Inflammatory macrophage (primary cell): Measurements from ENCODE around the gene PRKG1.
A peak's percentile ranks its signal among the peaks of the same experiment; 100 is the strongest.
"Not testable (repeated sequence)": the region's sequence is repeated elsewhere in the genome, so short reads cannot be mapped to it uniquely, and the experiment has no call there.

Experiments
- DNase-seq, 2 donors: peaks; one replicate each; pipeline ENCODE4 v3.0.0-alpha.2; 2020 to 2022

Gene PRKG1

DNA sequence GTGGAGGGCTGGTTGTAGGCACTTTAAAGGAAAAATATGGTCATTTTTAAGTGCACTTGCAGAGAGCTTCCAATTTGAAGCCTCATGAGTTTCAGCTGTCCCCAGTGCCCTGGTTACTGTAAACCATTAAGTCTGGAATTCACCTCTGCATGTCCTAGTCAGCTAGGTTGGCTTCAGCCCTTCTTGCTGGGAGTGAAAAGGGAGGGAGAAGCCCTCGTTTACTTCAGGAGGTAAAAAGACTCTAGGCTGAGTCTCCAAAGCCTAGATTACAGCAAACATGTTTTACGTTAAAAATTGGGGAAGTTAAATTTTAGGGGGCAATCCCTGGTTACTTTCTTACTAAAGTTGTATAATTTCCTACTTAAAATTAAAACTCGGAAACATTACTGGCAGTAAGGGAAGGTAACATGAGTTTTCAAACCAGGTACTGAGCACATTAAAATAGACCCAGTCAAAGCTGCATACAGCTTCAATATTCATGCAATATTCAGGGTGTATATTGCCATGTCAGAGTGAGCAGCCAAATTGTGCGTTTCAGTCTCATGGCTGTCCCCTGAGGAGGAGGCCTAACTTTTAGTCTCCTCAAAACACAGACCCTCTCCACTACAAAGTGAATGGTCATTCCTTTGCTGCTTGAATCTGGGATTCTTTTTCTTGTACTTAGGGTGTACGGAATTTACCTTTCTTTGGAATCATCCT lies 156.7 kb downstream of the PRKG1 start:
- DNase-seq = no peak

DNA sequence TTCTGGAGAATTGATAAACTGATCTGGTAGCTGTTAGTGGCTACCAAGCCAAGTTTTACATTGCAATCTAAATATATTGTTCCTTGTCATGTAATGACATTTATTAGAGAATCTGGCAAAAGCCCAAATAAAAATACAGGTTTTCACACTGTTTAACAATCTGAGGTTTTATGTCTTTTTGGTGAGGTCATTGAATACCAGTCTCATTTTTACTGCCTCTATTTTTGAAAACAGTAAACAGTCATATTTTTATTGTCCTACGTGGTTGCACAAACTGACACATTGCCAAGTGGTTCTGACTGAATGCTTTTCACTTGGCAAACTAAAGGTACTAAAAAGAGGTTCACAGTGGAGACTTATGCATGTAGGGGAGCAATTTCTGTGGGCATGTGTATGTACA lies 157.5 kb downstream of the PRKG1 start:
- DNase-seq = no peak

DNA sequence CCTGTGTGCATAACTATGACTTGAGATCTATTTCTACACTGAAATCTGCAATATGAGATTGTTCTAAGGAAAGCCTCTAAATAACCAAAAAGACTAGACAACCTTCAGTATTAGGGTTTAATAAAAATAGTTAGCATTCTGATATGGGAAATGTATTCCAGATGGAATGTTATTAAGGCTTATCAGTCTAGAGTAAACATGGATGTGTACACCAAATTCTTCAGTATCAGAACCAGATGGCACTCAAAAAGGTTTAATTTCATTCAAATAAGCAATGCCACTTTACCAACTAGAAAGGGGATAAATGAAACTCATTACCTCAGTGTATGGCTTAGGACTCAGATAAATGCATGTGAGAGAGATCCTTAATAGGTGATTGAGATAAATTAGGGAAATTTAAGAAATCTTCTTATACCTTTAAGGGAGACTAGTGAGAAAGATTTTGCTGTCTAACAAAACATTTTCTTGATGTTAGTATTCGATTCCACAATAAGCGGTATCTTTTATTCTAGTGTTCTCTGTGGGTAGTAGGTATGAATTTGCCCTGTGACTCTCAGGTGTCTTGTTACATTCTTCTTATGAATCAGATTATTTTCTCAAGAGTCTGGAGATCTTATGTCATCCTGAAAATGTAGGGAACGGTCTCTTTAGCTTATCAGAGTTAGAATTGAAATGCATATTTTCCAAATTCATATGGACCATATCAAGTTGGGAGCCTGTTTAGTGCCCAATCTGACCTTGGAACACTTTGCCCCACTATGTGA lies 159.2 kb downstream of the PRKG1 start:
- no peak for DNase-seq

DNA sequence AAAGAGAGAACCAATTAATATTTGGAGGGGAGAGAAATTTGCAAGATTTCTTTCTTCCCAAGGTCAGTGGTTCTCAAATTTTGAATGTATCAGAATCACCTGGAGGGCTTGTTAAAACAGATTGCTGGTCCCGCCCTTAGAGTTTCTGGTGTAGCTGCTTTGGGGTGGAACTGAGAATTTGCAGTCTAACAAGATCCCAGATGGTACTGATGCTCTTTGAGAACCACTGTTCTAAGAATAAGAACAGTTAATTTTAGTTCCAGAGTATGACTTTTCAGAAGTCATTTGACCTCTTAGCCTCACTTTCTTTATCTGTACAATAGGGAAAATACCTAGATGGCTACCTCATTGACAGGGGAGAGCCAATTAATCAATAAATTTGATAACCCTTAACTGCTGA lies 161.6 kb downstream of the PRKG1 start:
- no peak for DNase-seq

DNA sequence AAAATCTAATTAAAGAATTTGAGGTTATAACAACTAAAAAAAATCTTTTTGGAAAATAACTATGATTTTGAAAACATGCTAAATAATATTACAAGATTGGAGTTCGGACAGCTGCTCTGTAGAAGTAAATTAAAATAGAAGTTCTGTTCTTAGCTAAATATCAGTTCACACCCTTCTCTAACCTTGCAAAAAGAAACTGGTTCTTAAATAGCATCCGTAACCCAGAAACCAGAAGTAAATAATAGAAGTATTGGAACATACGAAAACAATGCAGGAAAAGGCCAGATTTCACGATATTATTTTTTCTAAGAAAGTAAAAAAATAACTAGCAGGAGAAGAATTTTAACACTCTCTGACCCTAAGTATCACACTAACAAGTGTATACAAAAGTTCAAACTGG lies 164.7 kb downstream of the PRKG1 start:
- DNase-seq = no peak

DNA sequence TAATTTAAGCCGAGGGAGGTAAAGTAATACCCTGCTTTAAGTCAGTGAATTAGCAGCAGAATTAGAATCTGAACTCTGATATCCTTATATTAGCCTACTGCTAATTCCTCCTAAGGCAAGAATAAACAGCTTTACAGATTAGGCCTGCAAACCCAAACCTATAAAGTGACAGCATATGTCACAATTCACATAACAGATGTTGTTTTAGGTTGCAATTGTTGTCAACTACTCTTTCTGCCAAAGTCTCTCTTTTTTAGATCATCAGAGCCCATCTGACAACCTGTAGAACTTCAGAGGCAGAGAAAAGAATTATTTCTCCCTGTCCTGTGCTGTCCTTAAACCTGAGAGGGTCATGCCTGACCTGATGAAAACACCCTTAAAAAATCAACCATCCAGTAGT lies 167.2 kb downstream of the PRKG1 start:
- DNase-seq = no peak

DNA sequence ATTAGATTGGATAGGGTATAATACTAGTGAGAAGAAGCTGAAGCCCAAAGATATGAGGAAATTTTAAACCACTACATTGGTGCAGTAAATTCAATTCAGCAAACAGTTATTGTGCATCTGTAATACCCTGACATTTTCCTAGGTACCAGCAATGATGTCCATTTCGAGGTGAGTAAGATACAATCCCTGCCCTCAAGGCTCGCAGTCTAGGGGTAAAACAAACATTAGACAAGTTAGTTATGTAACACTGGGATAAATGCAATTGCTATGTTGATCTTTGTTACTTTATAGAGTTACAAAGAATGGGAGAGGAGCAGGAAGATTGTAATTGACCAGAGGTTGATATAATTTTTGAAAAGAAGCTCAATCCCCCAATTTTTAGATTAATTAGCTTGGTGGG lies 168.1 kb downstream of the PRKG1 start:
- DNase-seq = no peak

DNA sequence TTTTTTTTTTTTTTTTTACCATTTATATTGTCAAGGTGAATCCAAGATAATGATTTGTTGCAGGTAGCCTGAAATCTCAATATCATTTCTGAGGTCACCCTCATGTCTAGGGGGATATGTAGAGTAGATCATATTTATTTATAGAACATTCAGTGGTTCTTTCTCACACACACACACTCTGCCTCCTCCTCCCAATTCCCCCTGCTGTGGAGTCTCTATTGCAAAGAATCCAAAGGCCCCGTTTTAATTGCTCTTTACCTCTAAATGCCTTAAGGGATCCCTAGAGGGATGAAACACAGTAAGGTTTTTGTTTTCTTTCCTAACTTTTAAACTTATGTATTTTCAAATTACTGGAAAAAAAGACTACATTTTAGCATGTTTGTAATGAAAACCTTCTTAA lies 170.0 kb downstream of the PRKG1 start:
- no peak for DNase-seq

DNA sequence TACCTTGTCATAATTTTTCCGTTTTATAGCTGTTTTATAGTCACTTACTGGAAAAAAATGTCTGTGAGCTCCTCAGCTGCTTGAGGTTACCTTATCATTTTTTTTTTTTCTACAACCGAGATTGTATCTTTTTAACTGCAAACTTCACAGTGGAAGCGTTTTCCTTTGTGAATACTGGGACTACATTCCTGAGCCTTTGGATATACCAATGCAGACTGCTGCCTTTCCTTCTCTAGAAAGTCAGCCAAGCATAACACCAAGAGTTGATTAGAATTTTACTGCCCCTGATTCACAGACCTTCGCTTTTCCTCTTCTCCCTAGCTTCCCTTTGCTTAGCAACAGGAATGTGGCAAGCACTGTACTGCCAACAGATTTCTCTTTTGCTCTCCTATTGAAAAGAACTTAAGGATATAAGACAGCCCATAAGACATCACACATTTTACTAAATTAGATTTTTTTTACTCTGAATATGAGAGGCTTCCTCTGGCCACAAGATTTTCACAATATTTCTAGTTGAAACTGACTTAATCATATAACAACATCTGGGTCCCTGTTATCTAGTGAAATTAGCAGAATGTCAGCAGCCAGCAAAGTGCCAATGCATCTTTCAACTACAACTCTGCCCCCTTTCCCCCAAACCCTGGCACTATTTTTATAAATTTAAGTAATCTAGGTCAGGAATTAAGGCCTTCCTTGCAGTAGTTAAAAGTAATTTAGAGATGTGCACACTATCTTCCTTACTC lies 170.6 kb downstream of the PRKG1 start:
- DNase-seq = no peak

DNA sequence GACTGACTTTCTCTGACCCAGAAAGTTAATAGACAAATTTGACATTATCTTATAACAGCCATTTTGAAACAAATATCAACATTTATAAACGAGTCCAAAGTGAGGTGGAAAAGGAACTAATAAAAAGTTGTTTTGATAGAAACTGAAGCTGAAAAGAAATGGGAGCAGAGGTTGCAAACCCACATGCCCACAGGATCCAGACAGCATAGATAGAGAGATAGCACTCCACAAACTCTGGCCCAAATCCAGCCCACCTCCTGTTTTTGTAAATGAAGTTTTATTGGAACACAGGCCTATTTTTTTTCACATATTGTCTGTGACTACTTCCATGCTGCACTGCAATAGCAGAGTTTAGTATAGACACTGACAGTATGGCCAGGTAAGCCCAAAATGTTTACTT lies 171.9 kb downstream of the PRKG1 start:
- no peak for DNase-seq

DNA sequence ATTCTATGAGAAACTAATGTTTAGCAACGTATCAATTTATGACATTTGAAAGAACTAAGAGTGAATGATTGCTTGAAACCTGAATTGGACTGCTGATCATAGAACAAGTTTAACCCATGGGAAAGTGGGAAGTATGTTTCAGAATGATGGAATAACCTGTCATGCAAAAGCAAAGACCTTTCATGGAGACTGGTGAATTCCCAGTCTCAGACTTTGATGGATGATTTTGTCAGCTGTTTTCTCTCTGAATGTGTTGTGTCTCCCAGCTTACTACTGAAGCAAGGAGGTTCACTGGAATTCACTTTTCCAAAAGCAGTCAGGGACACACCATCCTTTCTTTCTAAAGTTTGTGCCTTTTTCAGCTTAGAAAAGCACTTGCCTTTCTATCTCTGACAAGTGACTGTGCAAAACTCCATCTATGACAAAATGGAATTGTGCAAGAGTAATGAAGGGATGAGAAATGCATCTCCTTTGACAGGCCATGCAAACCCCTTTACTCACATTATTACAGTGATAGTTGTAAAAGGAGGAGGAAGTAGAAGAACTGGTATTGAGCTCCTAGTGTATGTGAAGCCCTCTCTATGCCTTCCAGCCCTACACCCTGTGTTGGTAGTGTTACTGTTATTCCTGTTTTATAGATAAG lies 176.1 kb downstream of the PRKG1 start:
- DNase-seq = no peak

DNA sequence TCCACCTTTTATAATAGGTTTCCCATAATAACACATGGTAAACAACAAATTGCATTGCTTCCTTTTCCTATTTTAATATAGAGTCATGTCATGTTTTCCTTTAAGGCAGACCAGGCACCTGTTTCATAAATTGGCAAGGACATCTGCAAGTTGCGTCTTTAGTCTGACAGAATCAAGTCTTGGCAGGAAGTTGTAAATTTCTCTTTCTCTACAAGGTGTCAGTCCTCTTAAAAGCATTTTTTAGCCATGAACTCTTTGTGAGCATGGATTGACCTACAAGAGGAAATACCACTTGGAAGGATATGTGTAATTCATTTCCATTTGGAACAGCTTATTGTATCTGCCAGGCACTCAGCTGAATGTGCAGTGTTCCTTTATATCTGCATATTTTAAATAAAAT lies 176.8 kb downstream of the PRKG1 start:
- no peak for DNase-seq

DNA sequence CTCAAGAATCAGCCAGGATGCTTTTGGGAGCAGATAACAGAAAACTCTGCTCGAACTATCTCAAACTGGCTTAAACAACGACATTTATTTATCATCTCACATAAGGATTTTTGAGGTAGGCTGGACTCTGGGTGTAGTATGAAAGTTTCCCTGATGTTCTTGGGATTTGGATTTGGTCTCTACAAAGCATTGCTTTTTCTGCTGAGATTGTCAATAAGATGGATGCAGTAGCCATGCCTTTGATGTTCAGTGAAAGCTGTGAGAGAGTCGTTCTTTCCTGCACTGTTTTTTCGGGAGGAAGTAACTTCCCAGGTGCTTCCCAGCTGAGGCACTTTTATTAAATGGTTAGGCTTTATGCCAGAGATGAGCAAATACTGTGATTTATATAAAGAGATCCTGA lies 181.1 kb downstream of the PRKG1 start:
- DNase-seq = no peak

DNA sequence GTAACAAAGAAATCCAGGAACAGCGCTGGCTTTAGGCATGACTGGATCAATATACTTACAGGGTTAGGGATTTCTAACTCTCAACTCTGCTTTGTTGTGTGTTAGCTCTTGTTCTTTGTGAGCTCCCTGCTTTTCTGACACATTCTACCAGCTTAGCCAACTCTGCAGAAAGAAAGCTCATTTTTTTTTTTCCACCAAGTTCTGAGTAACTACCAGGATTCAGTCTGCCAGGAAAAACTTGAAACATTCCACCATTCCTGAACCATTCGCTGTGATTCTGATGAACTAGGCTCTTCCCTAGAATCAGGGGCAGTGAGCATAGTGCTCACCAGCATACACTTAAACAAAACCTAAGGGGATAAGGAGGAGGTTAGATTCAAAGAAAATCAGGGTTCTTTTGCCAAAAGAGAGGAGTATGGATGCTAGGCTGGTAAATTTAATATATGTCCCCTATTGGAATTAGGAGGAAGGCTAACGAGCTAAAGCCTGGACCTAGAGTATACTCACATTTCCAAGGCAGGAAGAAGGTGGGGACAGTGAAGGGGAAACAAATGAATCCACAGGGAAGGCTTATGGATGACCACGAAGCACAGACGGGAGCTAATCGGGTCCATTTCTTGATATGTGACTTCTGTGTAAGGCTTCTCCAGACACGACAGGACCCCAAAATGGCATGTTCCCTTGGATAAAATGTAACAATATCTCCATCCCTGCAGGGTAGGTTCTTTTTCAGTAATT lies 183.4 kb downstream of the PRKG1 start:
- no peak for DNase-seq

DNA sequence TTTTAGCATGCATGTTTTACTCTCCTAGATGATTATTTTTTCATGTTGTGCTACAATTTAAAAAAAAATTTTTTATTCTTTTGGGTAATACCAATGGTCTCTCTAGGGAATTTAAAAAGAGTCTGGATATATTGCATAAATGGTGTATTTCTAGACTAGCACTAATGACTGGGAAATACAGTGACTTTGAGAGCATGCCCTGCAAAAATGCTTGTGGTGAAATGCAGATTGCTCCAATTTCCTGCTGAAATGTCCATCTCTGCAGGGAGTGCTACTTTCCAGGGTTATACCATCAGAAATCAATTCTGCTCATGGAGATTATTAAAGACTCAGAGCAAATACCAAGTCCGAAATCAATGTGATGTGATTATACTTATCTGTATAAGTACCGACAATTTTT lies 186.1 kb downstream of the PRKG1 start:
- no peak for DNase-seq

DNA sequence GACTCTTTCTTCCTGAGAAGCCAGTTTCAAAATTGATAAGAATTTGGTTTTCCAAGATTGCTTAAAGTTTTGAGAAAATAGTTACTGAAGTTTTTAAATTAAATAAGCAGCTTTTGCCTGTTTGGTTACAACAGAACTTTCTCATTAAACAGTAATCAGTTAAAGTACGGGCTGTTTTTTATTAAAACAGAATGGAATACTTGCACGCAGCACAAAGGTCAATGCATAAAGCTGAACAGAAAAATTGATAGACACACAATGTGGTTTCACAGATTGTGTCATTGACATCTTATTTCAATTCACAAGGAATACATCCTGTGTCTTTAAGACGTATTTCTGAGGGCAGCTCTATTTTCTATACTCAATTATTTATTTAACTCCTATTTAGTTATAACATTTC lies 192.2 kb downstream of the PRKG1 start:
- no peak for DNase-seq

DNA sequence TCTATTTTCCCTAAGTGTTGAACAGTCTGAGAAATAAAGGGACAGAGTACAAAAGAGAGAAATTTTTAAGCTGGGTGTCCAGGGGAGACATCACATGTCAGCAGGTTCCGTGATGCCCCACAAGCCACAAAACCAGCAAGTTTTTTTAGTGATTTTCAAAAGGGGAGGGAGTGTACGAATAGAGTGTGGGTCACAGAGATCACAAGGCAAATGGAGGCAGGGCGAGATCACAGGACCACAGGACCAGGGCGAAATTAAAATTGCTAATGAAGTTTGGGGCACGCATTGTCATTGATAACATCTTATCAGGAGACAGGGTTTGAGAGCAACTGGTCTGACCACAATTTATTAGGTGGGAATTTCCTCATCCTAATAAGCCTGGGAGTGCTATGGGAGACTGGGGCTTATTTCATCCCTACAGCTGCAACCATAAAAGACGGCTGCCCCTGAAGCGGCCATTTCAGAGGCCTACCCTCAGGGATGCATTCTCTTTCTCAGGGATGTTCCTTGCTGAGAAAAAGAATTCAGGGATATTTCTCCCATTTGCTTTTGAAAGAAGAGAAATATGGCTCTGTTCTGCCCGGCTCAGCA lies 193.8 kb downstream of the PRKG1 start:
- not testable (repeated sequence) for DNase-seq

DNA sequence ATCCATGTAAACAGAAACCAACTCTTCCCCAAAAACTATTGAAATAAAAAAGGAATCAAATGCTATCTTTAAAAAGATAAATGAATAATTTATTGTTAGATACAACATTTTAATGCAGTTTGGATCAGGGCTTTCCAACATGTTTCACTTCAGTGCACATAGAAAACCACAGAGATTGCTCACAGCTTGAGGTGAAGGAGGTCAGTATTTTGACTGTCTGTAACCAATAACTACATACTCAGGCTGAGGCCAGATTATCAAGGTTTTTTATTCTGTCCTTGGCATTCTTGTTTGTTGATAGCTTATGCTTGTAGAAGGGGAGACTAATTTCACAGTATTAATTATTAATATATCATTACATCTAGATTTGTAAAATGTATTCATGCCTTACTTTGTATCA lies 195.5 kb downstream of the PRKG1 start:
- DNase-seq = no peak

DNA sequence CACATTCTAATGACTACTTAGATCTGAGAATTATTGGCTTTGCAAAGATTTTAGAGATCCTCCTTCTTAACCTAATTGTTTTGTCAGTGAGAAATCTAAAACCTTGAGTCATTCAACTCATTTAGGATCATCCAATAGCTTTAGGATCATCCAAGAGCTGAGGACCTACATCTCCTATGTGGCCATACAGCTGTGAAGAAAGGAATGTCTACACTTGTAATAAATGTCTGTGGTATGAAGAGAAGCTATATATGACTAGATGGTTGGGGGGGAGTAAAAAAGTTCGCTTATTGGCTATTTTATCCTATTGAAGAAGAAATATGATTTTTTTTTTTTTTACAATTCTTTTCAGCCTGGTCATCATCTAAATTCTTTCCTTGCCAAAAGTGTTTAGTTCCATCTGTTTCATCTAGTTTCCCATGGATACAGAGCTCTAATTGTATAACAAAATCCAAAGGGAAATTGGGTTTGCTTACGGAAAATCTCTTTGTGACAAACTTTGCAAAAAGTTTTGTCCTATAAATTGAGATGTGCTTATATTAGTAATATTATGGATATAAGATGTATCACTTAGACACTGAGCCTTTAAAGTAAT lies 196.7 kb downstream of the PRKG1 start:
- DNase-seq = no peak

DNA sequence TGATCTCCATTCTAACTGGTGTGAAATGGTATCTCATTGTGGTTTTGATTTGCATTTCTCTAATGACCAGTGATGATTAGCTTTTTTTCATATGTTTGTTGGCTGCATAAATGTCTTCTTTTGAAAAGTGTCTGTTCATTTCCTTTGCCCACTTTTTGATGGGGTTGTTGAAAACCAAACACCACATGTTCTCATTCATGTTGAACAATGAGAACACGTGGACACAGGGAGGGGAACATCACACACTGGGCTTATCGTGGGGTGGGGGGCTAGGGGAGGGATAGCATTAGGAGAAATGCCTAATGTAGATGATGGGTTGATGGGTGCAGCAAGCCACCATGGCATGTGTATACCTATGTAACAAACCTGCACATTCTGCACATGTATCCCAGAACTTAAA lies 197.8 kb downstream of the PRKG1 start:
- DNase-seq = not testable (repeated sequence)

DNA sequence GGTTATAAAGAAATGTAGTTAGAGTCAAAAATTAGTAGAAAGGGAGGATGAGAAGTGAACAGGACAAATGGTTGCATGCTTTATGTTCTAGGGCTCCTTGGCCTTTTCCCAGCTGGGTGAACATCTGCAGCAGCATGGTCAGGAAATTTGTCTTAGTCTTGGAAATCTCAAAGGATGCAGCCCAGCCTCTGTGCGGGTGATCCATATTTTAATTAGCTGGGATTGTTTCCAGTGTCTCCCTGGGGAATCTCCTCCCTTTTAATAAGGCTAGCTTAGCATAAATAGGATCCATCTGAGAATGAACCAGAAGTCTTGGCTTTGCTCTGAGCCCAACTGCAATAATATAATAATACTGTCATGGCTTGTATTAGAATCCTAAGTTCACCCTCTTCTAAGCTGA lies 198.3 kb downstream of the PRKG1 start:
- no peak for DNase-seq

DNA sequence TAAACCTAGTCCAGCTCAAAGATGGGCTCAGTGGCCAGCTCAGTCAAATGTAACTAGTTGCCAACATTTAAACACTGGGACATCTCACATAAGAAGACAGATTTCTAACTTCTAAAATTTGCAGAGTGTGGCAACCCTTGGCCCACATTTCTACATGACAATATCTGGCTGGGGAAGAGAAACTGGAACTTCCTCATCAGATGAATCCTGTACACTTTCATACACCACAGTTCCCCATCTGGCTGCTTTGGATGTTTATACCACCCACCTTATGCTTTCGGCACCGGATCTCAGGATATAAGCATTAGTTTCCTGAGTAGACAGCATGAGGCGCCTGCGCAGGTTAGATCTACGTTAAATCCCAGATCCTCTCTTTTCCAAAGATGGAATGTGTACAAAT lies 199.3 kb downstream of the PRKG1 start:
- peak; percentile 84 to 88 for DNase-seq
